Common myeloid progenitor, CD34-positive (primary cell): ENCODE results near the gene RGS14.

Experiments
- CTCF ChIA-PET: fragments of 350-600 bp; sonication (Branson Sonifier 250); formaldehyde crosslinking; loops from one replicate; lab custom pipeline; 2021; ENCODE audit warnings: antibody characterized with exemption; lab: Charles Lee
- POLR2A ChIA-PET: fragments of 350-600 bp; sonication (Branson Sonifier 250); formaldehyde crosslinking; loops from one replicate; lab custom pipeline; 2021; ENCODE audit warnings: antibody characterized with exemption; lab: Charles Lee
- DNase-seq, 3 donors: peaks; one replicate each; pipeline versions ENCODE4 v3.0.0 to v3.0.0-alpha.2; 2013
- H3K27ac ChIP-seq, 2 experiments: 1 replicate in 1 of 2; 2 replicates in 1 of 2; pipeline ENCODE4 v1.7.0; 2013; ENCODE audit warnings: inconsistent platforms in 2 of 2, low read length in 2 of 2, mild to moderate bottlenecking in 2 of 2, low read depth in 1 of 2, moderate library complexity in 1 of 2; ENCODE audit not compliant: severe bottlenecking in 2 of 2, insufficient read depth in 1 of 2, poor library complexity in 1 of 2
- H3K27me3 ChIP-seq, 5 experiments: replicated peaks in 2 of 5; 1 replicate in 3 of 5; 2 replicates in 2 of 5; pipeline versions ENCODE4 v1.6.1 to v1.7.0; 2013; ENCODE audit warnings: low read length in 4 of 5, mild to moderate bottlenecking in 2 of 5, moderate library complexity in 2 of 5, inconsistent platforms in 1 of 5; ENCODE audit not compliant: insufficient read depth in 5 of 5, control insufficient read depth in 4 of 5
- H3K36me3 ChIP-seq, 4 experiments: 1 replicate in 2 of 4; 2 replicates in 2 of 4; pipeline versions ENCODE4 v1.6.1 to v1.7.0; 2013; ENCODE audit warnings: low read length in 3 of 4, control low read depth in 1 of 4, mild to moderate bottlenecking in 1 of 4; ENCODE audit not compliant: control insufficient read depth in 4 of 4, insufficient read depth in 4 of 4
- H3K4me1 ChIP-seq, 4 experiments: 1 replicate in 3 of 4; 2 replicates in 1 of 4; pipeline versions ENCODE4 v1.6.1 to v1.7.1; 2013; ENCODE audit warnings: low read length in 3 of 4, mild to moderate bottlenecking in 3 of 4, control low read depth in 1 of 4, inconsistent platforms in 1 of 4, moderate library complexity in 1 of 4; ENCODE audit not compliant: control insufficient read depth in 4 of 4, insufficient read depth in 4 of 4; ENCODE audit errors: control extremely low read depth in 1 of 4
- H3K4me3 ChIP-seq, 7 experiments: 1 replicate in 4 of 7; 2 replicates in 3 of 7; pipeline versions ENCODE4 v1.5.1 to v1.7.0; 2013; ENCODE audit warnings: mild to moderate bottlenecking in 7 of 7, low read length in 6 of 7, moderate library complexity in 6 of 7, inconsistent platforms in 2 of 7, low read depth in 2 of 7, control low read depth in 1 of 7; ENCODE audit not compliant: insufficient read depth in 4 of 7, control insufficient read depth in 1 of 7; ENCODE audit errors: extremely low read depth in 1 of 7
- H3K9me3 ChIP-seq, 5 experiments: 1 replicate in 4 of 5; 2 replicates in 1 of 5; pipeline versions ENCODE4 v1.6.1 to v1.7.1; 2013; ENCODE audit warnings: low read length in 4 of 5, mild to moderate bottlenecking in 2 of 5, inconsistent platforms in 1 of 5, low read depth in 1 of 5, moderate library complexity in 1 of 5; ENCODE audit not compliant: control insufficient read depth in 4 of 5, insufficient read depth in 2 of 5; ENCODE audit errors: control extremely low read depth in 1 of 5
- WGBS: methylation state at CpG from one replicate; pipeline ENCODE4 v1.1.5; 2013; ENCODE audit not compliant: insufficient coverage; 5-methylcytosine and 5-hydroxymethylcytosine counted together

Gene RGS14

GRCh38 chr5:177332896-177333260 is 24.8 kb upstream of the RGS14 start:
- Histone ChIP-seq H3K4me3 (no peak overlapping the region), H3K27ac (no peak overlapping the region), H3K4me1 (peaks cover 3 to 55% (median 37%) of the 10 kb centered on the region in 4 experiments), H3K27me3 (no peaks in the 10 kb centered on the region), H3K9me3 (no peaks in the 10 kb centered on the region), H3K36me3 (peaks cover 2 to 76% (median 46%) of the 10 kb centered on the region in 4 experiments)
- ChIA-PET POLR2A (no interaction called here), CTCF (interaction anchor here (1.1 to 10.2 kb wide), 12 partner anchors 9 to 71 kb away, joined by 4 to 162 read pairs (median 7); partner anchors contain the start of genes LMAN2 and MXD3)
- WGBS, result 92% methylated on average over 10 of the region's 13 CpGs
- no peak for DNase-seq

GRCh38 chr5:177333420-177334154 is 24.1 kb upstream of the RGS14 start:
- Histone ChIP-seq H3K4me1 (peaks cover 3 to 48% (median 35%) of the 10 kb centered on the region in 4 experiments), H3K36me3 (peaks cover 2 to 82% (median 51%) of the 10 kb centered on the region in 4 experiments), H3K9me3 (no peaks in the 10 kb centered on the region), H3K4me3 (no peak overlapping the region), H3K27ac (no peak overlapping the region), H3K27me3 (no peaks in the 10 kb centered on the region)
- ChIA-PET POLR2A (interaction anchor here (0.6 kb wide), 1 partner anchor 34 kb away, joined by 5 read pairs; no protein-coding TSS in a partner anchor), CTCF (interaction anchor here (1.0 to 10.2 kb wide), 11 partner anchors 10 to 57 kb away, joined by 3 to 162 read pairs (median 7); partner anchors contain the start of genes LMAN2 and RGS14)
- WGBS, result 94% methylated on average over 11 of the region's 16 CpGs
- DNase-seq, result no peak

- no peak overlapping the region for H3K27ac ChIP-seq
- WGBS, result 92% methylated on average over 14 of the region's 15 CpGs
- H3K4me3 ChIP-seq, result no peak overlapping the region
- H3K9me3 ChIP-seq, result no peaks in the 10 kb centered on the region
- peaks cover 2 to 85% (median 56%) of the 10 kb centered on the region in 4 experiments for H3K36me3 ChIP-seq
- CTCF ChIA-PET, result interaction anchor here (1.0 to 10.2 kb wide), 14 partner anchors 9 to 56 kb away, joined by 3 to 162 read pairs (median 8); partner anchors contain the start of genes LMAN2 and RGS14
- no peak for DNase-seq
- POLR2A ChIA-PET, result interaction anchor here (0.6 kb wide), 1 partner anchor 35 kb away, joined by 5 read pairs; no protein-coding TSS in a partner anchor
- peaks cover 3 to 46% (median 35%) of the 10 kb centered on the region in 4 experiments for H3K4me1 ChIP-seq
- H3K27me3 ChIP-seq, result no peaks in the 10 kb centered on the region
These were observed 23.6 kb upstream of the RGS14 start for GRCh38 chr5:177334155-177334551.

GRCh38 chr5:177334781-177335700 is 22.7 kb upstream of the RGS14 start:
- POLR2A ChIA-PET, result no interaction called here
- peaks cover 2 to 85% (median 58%) of the 10 kb centered on the region in 4 experiments for H3K36me3 ChIP-seq

GRCh38 chr5:177335701-177336065 is 22.0 kb upstream of the RGS14 start:
- Histone ChIP-seq H3K36me3 (peaks cover 2 to 81% (median 56%) of the 10 kb centered on the region in 4 experiments), H3K27ac (no peak overlapping the region), H3K4me3 (no peak overlapping the region), H3K4me1 (peaks cover 6 to 32% (median 28%) of the 10 kb centered on the region in 4 experiments), H3K27me3 (no peaks in the 10 kb centered on the region), H3K9me3 (no peaks in the 10 kb centered on the region)
- ChIA-PET CTCF (interaction anchor here (0.8 to 10.2 kb wide), 23 partner anchors 8 to 222 kb away, joined by 3 to 162 read pairs (median 5); partner anchors contain the start of genes MXD3, PRELID1 and RAB24), POLR2A (no interaction called here)
- 99% methylated on average over 7 of the region's 7 CpGs for WGBS
- no peak for DNase-seq

More at GRCh38 chr5:177334781-177335700, 22.7 kb upstream of the RGS14 start:
- 98% methylated on average over 17 of the region's 21 CpGs for WGBS
- no peak overlapping the region for H3K4me3 ChIP-seq
- no peaks in the 10 kb centered on the region for H3K9me3 ChIP-seq
- no peak overlapping the region for H3K27ac ChIP-seq
- no peaks in the 10 kb centered on the region for H3K27me3 ChIP-seq
- CTCF ChIA-PET, result interaction anchor here (0.8 to 10.2 kb wide), 27 partner anchors 9 to 222 kb away, joined by 3 to 162 read pairs (median 5); partner anchors contain the start of genes MXD3, PRELID1, RAB24 and RGS14
- H3K4me1 ChIP-seq, result peaks cover 9 to 38% (median 35%) of the 10 kb centered on the region in 4 experiments
- DNase-seq, result no peak

- Histone ChIP-seq H3K9me3 (no peaks in the 10 kb centered on the region), H3K4me1 (peaks cover 6 to 27% (median 24%) of the 10 kb centered on the region in 4 experiments), H3K4me3 (no peak overlapping the region), H3K36me3 (peaks cover 2 to 77% (median 56%) of the 10 kb centered on the region in 4 experiments), H3K27ac (no peak overlapping the region), H3K27me3 (no peaks in the 10 kb centered on the region)
- CTCF ChIA-PET, result interaction anchor here (0.8 to 10.2 kb wide), 23 partner anchors 8 to 223 kb away, joined by 3 to 162 read pairs (median 5); partner anchors contain the start of genes MXD3, PRELID1 and RAB24
- DNase-seq, result peak; percentile 83 to 90 (median 89)
- WGBS, result 61% methylated on average over 12 of the region's 12 CpGs
- POLR2A ChIA-PET, result no interaction called here
These were observed 21.6 kb upstream of the RGS14 start for GRCh38 chr5:177336112-177336511.
